Panc1 (cell line): ENCODE results near the gene PDE4C. TPM values are rescaled to one million over a fixed set of nuclear protein-coding genes. Genes with fewer than 3 reads are reported as not detected.

ENCODE experiments used
- ATAC-seq: fragments of 200-7000 bp; cut with Tn5 transposase; 2 replicates; pipeline ENCODE4 v1.9.1; 2020; ENCODE audit warnings: mild to moderate bottlenecking, moderate library complexity
- BruUV-seq: library from RNA; stranded (reverse); fragments of 400-500 nt; replicated peaks from 2 replicates; lab custom pipeline; 2021; lab: Mats Ljungman, UMichigan
- CTCF ChIA-PET: fragments of 300-600 bp; sonication (Branson Sonifier 250); formaldehyde crosslinking; loops from one replicate; lab custom pipeline; 2022; ENCODE audit warnings: antibody characterized with exemption; lab: Charles Lee
- POLR2A ChIA-PET: fragments of 300-600 bp; sonication (Branson Sonifier 250); formaldehyde crosslinking; loops from one replicate; lab custom pipeline; 2022; ENCODE audit warnings: antibody characterized with exemption; lab: Charles Lee
- DNase-seq: peaks from one replicate; pipeline ENCODE4 v3.0.0-alpha.2; 2010; ENCODE audit warnings: low read depth, low spot score
- H3K27ac ChIP-seq: 2 replicates; pipeline ENCODE4 v1.5.1; 2011; ENCODE audit warnings: mild to moderate bottlenecking, low read length, inconsistent platforms
- H3K27me3 ChIP-seq: fragments of 200-500 bp; sonication (Bioruptor generic); 2 replicates; pipeline ENCODE4 v1.6.0; 2014; ENCODE audit warnings: low read length, inconsistent platforms; ENCODE audit not compliant: control insufficient read depth, insufficient read depth
- H3K36me3 ChIP-seq: fragments of 200-500 bp; sonication (Bioruptor generic); 2 replicates; pipeline ENCODE4 v1.5.1; 2014; ENCODE audit warnings: inconsistent platforms, mild to moderate bottlenecking, low read length, moderate library complexity; ENCODE audit not compliant: control insufficient read depth, insufficient read depth
- H3K4me1 ChIP-seq: 2 replicates; pipeline ENCODE4 v1.5.1; 2011; ENCODE audit warnings: inconsistent platforms, mild to moderate bottlenecking, low read length, moderate library complexity; ENCODE audit not compliant: control insufficient read depth, insufficient read depth
- H3K4me3 ChIP-seq, 2 experiments: 2 replicates each; pipeline ENCODE4 v1.5.1; 2011 to 2012; ENCODE audit warnings: low read depth in 2 of 2, low read length in 2 of 2, mild to moderate bottlenecking in 2 of 2, inconsistent platforms in 1 of 2, moderate library complexity in 1 of 2
- H3K9me3 ChIP-seq: fragments of 200-500 bp; sonication (Bioruptor generic); 2 replicates; pipeline ENCODE4 v1.5.1; 2014; ENCODE audit warnings: low read depth, mild to moderate bottlenecking, inconsistent platforms, low read length, moderate library complexity; ENCODE audit not compliant: control insufficient read depth, insufficient read depth
- CTCF ChIP-seq: fragments of 450-650 bp; IDR thresholded peaks from 2 replicates; pipeline ENCODE4 v1.5.1; 2017; ENCODE audit warnings: mild to moderate bottlenecking
- POLR2AphosphoS5 ChIP-seq: IDR thresholded peaks from 2 replicates; pipeline ENCODE4 v1.6.1; 2012; ENCODE audit warnings: mild to moderate bottlenecking, low read depth, low read length, moderate library complexity
- REST ChIP-seq, 2 experiments: IDR thresholded peaks; 2 replicates each; pipeline ENCODE4 v1.6.1; 2011 to 2012; ENCODE audit warnings: low read depth in 2 of 2, control low read depth in 1 of 2, low read length in 1 of 2, mild to moderate bottlenecking in 1 of 2, moderate library complexity in 1 of 2; ENCODE audit not compliant: insufficient read depth in 1 of 2
- SIN3A ChIP-seq: IDR thresholded peaks from 2 replicates; pipeline ENCODE4 v1.6.1; 2012; ENCODE audit warnings: low read depth, mild to moderate bottlenecking, low read length, moderate library complexity, borderline replicate concordance; ENCODE audit not compliant: insufficient read depth
- TCF7L2 ChIP-seq: IDR thresholded peaks from 2 replicates; pipeline ENCODE4 v1.6.1; 2011; ENCODE audit warnings: mild to moderate bottlenecking, low read depth, low read length, inconsistent platforms
- in situ Hi-C: cut with HindIII; loops from 2 replicates; pipeline ENCODE4 v1.10.0; 2016; ENCODE audit warnings: low sequenced_read_pairs, low pct_unique_long_range_greater_than_20kb
- intact Hi-C: fragments of 100-400 bp; cut with micrococcal nuclease; formaldehyde crosslinking; loops from one replicate; pipeline ENCODE4 v1.10.0; 2022; ENCODE audit not compliant: unreplicated experiment
- total RNA-seq: library from RNA; stranded (reverse); gene quantifications from one replicate; pipeline ENCODE4 v1.2.1, GENCODE V29; 2021; ENCODE audit not compliant: unreplicated experiment

The PDE4C gene
- total RNA-seq, 1 experiment from 2014 or later = 0.98 TPM

DNA sequence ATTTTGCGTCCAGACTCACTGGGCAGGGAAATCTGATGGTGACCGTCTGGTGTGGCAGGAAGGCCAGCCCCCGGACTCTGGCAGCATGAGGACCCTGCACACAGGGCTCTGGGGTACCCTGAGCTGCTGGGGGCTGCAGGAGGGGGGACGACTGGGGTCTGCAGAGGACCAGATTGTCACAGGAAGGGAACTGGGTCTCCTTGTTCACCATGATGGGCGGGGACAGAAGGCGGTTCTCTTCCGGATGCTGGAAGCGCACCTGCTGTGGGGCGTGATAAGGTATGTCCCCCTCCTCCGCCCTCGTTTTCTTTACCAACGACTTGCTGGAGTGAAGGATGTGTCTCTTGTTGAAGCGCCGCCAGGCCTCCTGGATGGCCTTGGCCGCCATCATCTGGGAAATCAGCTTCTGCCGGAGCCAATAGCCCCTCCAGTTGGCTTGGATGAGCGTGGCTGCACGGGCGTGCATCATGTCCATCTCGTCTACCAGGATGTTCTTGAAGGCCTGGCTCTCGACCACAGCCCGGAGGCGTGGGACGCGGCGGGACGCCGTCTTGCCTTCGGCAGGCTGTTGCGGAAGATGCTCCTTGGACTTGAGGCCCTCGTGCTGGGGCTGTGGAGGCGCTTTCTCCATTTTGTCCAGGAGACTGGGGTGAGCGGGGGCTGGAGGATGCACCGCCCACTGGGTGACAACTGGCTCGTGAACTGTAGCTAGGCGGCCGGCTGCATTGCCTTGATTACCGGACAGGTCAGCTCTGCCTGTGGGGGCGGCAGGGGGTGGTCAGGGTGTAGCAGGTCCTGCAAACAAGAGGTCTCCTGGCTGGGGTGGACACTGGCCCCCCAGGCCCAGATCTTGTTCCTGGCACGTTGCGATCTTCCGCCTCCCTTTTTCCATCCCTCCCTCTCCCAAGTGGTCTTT lies 40.8 kb upstream of the PDE4C start:
- intact Hi-C loops (no loop called here), in situ Hi-C loops (no loop called here)
- Histone ChIP-seq H3K36me3 (no peaks in the 10 kb centered on the region), H3K27ac (no peak overlapping the region), H3K9me3 (no peaks in the 10 kb centered on the region), H3K27me3 (no peaks in the 10 kb centered on the region), H3K4me3 (no peak overlapping the region), H3K4me1 (no peaks in the 10 kb centered on the region)
- no peak for TF ChIP-seq CTCF
- no peak for TF ChIP-seq TCF7L2
- no peak for TF ChIP-seq SIN3A
- TF ChIP-seq POLR2AphosphoS5 = no peak
- TF ChIP-seq REST (IDR thresholded peaks at IDR 0.05; ENCODE audit: insufficient read depth in 1 of 2, low read depth in 2 of 2, low read length in 1 of 2) = no peak
- CTCF ChIA-PET = no interaction called here
- BruUV-seq = TSS peak; percentile 59
- no peak for DNase-seq
- POLR2A ChIA-PET = no interaction called here
- no peak for ATAC-seq

GRCh38 chr19:18265582-18265981 lies 39.3 kb upstream of the PDE4C start:
- Histone ChIP-seq H3K36me3 (no peaks in the 10 kb centered on the region), H3K4me3 (no peak overlapping the region), H3K27ac (no peak overlapping the region), H3K27me3 (no peaks in the 10 kb centered on the region), H3K4me1 (no peaks in the 10 kb centered on the region), H3K9me3 (no peaks in the 10 kb centered on the region)
- ChIA-PET POLR2A (interaction anchor here (0.6 kb wide), 1 partner anchor 14 kb away, joined by 4 read pairs; no protein-coding TSS in a partner anchor), CTCF (no interaction called here)
- ATAC-seq (no peak), DNase-seq (no peak)
- TF ChIP-seq REST (IDR thresholded peaks at IDR 0.05; ENCODE audit: insufficient read depth in 1 of 2, low read depth in 2 of 2, low read length in 1 of 2) (no peak), CTCF (no peak), SIN3A (no peak), TCF7L2 (no peak), POLR2AphosphoS5 (no peak)
- in situ Hi-C loops (no loop called here), intact Hi-C loops (no loop called here)
- BruUV-seq = no TSS peak
